GM13976 (cell line): Measurements from ENCODE around the gene STX11.
"Not testable (repeated sequence)": the region's sequence is repeated elsewhere in the genome, so short reads cannot be mapped to it uniquely, and the experiment has no call there.

Source experiments
- DNase-seq: peaks from one replicate; pipeline ENCODE4 v3.0.0; 2012; ENCODE audit warnings: low spot score
- in situ Hi-C: fragments of 300-500 bp; cut with MboI; formaldehyde crosslinking; loops from one replicate; pipeline ENCODE4 v1.12.0; 2022; ENCODE audit warnings: low sequenced_read_pairs, mixed read lengths, inconsistent platforms; ENCODE audit not compliant: unreplicated experiment
- TF ChIP-seq, protein P1 (sequence below): IDR thresholded peaks from 2 replicates; pipeline ENCODE4 v1.5.1; 2012; ENCODE audit warnings: borderline replicate concordance, mild to moderate bottlenecking; ENCODE audit not compliant: insufficient read depth; ENCODE audit errors: extremely low read depth, missing control alignments, control extremely low read depth

The STX11 gene

DNA sequence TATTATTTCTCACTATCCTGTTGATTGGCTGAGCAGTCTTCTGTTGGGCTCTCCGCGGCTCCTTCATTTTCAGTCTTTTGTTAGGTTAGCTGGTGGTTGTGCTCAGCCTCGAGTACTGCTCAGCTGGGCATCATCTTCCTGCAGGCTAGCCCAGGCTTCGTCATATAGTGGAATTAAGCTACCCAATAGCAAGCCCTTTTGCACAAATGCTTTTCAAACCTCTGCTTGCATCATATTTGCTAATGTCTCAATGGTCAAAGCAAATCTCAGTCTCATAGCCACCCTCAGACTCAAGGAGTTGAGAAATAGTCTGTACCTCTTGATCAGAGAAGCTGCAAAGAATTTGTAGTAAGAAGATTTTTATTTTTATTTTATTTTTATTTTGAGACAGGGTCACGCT, 23.7 kb downstream of the STX11 start:
- in situ Hi-C loops, result no loop called here
- TF ChIP-seq, protein P1, sequence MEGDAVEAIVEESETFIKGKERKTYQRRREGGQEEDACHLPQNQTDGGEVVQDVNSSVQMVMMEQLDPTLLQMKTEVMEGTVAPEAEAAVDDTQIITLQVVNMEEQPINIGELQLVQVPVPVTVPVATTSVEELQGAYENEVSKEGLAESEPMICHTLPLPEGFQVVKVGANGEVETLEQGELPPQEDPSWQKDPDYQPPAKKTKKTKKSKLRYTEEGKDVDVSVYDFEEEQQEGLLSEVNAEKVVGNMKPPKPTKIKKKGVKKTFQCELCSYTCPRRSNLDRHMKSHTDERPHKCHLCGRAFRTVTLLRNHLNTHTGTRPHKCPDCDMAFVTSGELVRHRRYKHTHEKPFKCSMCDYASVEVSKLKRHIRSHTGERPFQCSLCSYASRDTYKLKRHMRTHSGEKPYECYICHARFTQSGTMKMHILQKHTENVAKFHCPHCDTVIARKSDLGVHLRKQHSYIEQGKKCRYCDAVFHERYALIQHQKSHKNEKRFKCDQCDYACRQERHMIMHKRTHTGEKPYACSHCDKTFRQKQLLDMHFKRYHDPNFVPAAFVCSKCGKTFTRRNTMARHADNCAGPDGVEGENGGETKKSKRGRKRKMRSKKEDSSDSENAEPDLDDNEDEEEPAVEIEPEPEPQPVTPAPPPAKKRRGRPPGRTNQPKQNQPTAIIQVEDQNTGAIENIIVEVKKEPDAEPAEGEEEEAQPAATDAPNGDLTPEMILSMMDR, result no peak
- no peak for DNase-seq

DNA sequence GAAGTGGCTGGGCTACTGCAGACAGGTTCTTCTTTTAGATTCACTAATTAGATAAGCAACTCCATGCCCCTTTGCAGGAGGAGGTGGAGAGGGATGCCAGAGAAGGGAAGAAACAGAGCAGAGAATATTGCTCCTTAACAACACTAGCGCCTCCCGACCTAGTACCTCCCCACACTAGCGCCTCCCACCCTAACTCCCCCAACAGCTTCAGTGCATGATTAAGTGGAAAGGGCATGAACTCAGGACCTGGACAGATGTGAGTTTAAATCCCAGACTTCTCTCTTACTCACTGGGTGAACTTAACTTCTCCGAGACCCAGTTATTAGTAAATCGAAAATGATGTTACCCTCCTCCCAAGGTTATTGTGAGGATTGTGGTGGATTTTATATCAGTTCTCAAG, 25.7 kb downstream of the STX11 start:
- in situ Hi-C loops, result no loop called here
- TF ChIP-seq, protein P1, result no peak
- DNase-seq, result no peak

DNA sequence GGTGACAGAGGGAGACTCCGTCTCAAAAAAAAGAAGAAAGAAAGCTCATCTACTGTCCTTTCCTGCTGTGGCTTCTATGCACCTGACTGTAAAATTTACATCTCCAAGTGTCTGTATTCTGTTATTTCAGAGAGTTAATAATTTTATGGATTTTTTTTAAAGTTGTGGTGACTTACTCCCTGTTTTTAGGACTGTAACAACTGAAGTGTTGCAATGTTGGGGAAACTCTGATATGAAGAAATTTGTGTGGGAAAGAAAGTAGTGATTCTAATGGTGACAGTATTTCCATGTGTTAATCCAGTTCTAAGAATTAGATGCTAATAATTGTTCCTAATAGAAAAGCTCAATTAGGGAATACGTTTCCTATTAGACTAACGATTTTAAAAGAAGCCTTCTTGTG, 27.4 kb downstream of the STX11 start:
- TF ChIP-seq, protein P1, result no peak
- in situ Hi-C loops, result no loop called here

DNA sequence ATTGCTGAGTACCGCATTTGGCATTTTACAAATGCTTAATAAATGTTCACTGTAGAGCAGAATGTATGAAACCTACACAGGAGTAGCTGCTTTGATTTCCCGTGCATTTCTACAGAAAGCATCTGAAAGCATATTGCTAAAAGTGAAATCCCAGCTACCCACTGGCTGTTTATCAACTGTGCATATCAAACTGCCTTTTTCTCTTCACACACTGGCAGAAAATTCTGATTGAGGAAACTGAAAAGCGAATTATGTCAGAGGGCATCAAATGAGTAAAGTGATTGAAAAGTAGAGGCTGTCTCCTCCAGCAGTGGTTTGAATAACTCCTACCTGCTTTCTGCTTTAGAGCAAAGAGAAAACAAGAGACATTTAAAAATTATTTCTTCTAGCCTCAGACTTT, 28.0 kb downstream of the STX11 start:
- in situ Hi-C loops, result no loop called here
- DNase-seq, result no peak

More for the DNA sequence above, 27.4 kb downstream of the STX11 start:
- DNase-seq, result no peak

DNA sequence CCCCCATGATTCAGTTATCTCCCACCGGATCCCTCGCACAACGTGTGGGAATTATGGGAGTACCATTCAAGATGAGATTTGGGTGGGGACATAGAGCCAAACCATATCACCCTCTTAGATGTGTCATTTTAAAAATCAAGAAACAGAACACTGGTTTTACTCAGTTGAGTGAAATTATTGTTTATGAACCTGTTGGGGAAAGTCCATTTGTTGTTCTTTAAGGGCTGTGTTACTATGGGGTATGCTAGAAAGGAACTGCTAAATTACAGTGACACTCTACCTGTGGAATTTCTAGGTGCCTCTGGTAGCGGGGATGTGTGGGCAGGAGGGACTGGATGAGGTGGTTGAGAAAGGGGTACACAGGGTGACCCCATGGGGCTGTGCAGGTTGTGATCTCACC, 28.9 kb downstream of the STX11 start:
- DNase-seq, result no peak

More for the DNA sequence above, 28.0 kb downstream of the STX11 start:
- TF ChIP-seq, protein P1, result no peak

DNA sequence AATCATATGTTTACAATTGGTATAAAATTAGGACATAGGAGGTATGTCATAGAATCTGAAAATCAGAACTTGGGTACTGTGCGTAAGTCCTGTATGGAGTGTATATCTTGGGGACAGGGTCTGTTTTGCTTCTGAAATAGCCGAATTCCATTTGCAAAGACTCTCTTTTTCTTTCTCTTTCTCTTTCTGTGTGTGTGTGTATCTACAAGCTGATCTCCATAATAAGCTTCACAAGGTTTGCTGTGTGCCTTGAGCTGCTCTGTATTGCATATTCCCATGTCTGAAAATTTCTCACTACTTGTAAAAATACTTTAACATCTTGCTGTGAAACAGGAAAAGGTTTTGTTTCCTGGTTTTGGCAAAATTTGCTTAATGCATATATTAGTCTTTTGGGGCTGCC, 29.5 kb downstream of the STX11 start:
- TF ChIP-seq, protein P1, result no peak
- in situ Hi-C loops, result no loop called here
- DNase-seq, result no peak

More for the DNA sequence above, 28.9 kb downstream of the STX11 start:
- TF ChIP-seq, protein P1, result no peak
- in situ Hi-C loops, result no loop called here

DNA sequence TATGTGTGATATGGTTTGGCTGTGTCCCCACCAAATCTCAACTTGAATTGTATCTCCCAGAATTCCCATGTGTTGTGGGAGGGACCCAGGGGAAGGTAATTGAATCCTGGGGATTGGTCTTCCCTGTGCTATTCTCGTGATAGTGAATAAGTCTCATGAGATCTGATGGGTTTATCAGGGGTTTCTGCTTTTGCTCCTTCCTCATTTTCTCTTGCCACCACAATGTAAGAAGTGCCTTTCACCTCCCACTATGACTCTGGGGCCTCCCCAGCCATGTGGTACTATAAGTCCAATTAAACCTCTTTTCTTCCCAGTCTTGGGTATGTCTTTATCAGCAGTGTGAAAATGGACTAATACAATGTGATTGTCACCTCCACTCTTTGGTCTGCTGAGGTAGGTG, 30.0 kb downstream of the STX11 start:
- in situ Hi-C loops, DNase-seq: not testable (repeated sequence)

DNA sequence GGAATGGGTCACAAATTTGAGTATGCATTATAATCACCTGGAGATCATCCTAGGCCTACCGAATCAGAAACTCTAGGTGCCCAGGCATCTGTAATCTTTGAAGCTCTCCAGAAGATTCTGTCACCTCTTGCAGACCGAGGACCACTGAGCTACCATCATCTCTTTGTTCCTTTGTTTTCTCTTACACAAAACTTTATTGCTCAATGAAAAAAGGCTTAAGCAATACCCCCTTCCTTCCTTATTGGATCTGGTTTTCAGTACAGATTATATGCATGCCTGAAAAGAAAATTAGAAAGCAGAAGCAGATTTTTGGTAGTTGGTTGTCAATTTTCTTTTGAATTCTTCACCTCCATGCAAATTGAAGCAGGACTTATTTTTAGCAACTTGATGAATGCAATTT, 31.3 kb downstream of the STX11 start:
- in situ Hi-C loops, result no loop called here
- DNase-seq, result no peak
- TF ChIP-seq, protein P1, result no peak

DNA sequence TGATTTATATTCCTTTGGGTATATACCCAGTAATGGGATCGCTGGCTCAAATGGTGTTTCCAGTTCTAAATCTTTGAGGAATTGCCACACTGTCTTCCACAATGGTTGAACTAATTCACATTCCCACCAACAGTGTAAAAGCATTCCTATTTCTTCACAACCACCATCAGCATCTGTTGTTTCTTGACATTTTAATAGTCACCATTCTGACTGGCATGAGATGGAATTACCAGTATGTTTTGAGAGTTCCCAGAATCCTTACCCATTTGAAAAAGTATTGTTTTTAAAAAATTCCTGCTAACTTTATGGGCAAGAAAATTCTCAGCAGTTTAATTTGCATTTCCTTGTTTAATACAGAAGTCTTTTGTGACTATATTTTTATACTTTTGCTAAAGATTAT, 33.9 kb downstream of the STX11 start:
- DNase-seq, in situ Hi-C loops: not testable (repeated sequence)
